MG63 (cell line): Measurements from ENCODE around the gene EVA1C. TPM values are rescaled to one million over a fixed set of nuclear protein-coding genes. Genes with fewer than 3 reads are reported as not detected.
A peak's percentile ranks its signal among the peaks of the same experiment; 100 is the strongest.
"Not testable (repeated sequence)": the region's sequence is repeated elsewhere in the genome, so short reads cannot be mapped to it uniquely, and the experiment has no call there.

Experiments used
- DNase-seq: peaks from one replicate; pipeline ENCODE4 v3.0.0-alpha.2; 2020
- H3K27me3 ChIP-seq: fragments of 250-450 bp; sonication (Bioruptor Pico); 2 replicates; pipeline ENCODE4 v1.5.1; 2020; ENCODE audit warnings: mild to moderate bottlenecking, moderate library complexity
- H3K36me3 ChIP-seq: fragments of 250-450 bp; sonication (Bioruptor Pico); 2 replicates; pipeline ENCODE4 v1.5.1; 2020; ENCODE audit warnings: mild to moderate bottlenecking, moderate library complexity
- H3K4me3 ChIP-seq: fragments of 250-450 bp; sonication (Bioruptor Pico); 2 replicates; pipeline ENCODE4 v1.5.1; 2020; ENCODE audit warnings: mild to moderate bottlenecking, moderate library complexity
- H3K9me3 ChIP-seq: fragments of 250-450 bp; sonication (Bioruptor Pico); 2 replicates; pipeline ENCODE4 v1.5.1; 2020; ENCODE audit warnings: mild to moderate bottlenecking, moderate library complexity
- total RNA-seq: library from RNA; depleted of rRNA; stranded (reverse); fragments of >200 nt; shearing (Covaris generic); gene quantifications from 2 replicates; pipeline ENCODE4 v1.2.3, GENCODE V29; 2014; ENCODE audit warnings: low replicate concordance; rRNA removed

Gene EVA1C
- total RNA-seq, result not detected in 2 replicates

DNA sequence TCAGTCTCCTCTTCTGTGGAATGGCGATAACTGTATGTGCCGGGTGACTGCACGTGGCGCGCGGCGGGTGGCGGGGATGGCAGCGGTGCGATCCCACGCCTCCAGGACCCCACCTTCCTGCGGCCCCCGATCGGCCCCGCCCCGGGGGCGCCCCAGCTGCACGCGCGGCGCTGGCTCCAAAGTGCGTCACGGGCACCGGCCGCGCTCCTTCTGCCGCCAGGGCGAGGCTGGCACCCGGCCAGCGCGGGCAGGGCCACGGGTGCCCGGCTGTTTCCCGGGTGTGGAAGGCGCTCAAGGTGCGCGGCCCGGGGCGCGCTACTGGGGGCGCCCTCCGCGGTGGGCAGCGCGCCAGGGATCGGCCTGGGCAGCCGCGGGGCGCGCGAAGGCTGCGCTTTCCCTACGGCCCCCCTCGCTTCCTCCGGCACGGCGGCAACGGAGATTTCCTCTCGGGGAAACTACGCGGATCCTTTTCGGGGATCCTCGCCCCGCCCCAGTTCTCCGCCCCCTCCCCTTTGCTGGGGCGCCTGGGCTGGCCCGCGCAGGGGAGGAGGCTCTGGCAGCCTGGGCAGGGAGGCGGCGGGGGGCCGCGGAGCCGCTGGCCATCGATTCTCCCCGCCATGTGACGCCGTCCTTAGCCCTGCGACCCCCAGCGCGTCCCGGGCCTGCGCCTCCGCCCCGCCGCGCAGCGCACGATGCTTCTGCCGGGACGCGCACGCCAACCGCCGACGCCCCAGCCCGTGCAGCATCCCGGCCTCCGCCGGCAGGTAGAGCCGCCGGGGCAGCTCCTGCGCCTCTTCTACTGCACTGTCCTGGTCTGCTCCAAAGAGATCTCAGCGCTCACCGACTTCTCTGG lies at the start of gene EVA1C:
Gene EVA1C (plus strand): TSS at position 545 of the 853 bp plus-strand sequence. CDS start 148 bp downstream, at position 693.
- DNase-seq, result peak; percentile 50
- no peaks in the 10 kb centered on the region for H3K9me3 ChIP-seq
- peak within 1 kb of the TSS; percentile 53 for H3K4me3 ChIP-seq
- no peaks in the 10 kb centered on the region for H3K36me3 ChIP-seq
- H3K27me3 ChIP-seq, result no peaks in the 10 kb centered on the region

DNA sequence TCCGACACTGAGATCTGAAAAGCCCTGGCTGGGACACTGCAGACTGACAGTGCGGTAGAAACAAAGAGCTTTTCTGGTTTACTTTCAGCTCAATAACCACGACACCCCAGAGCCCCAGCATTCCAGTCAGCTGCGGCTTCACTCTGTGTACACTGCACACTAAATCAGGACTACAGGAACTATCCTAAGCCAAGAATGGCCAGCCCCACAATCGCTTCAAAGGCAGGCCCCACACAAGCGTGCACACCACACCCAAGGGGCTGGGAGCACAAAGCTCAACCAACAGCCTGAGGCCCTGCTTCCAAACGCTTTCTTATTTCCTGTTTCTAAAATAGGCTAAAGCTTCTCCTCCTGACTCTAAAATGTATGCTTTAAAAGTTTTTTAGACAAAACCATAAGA lies 48.1 kb upstream of the EVA1C start:
- Histone ChIP-seq H3K27me3 (no peaks in the 10 kb centered on the region), H3K4me3 (no peak overlapping the region), H3K9me3 (no peaks in the 10 kb centered on the region), H3K36me3 (peaks cover 78% of the 10 kb centered on the region)
- DNase-seq, result no peak

- Histone ChIP-seq H3K4me3 (no peak overlapping the region), H3K36me3 (peaks cover 76% of the 10 kb centered on the region), H3K9me3 (no peaks in the 10 kb centered on the region), H3K27me3 (no peaks in the 10 kb centered on the region)
- no peak for DNase-seq
Measured at GRCh38 chr21:32364796-32365195, 47.7 kb upstream of the EVA1C start.

GRCh38 chr21:32366191-32366590 lies 46.3 kb upstream of the EVA1C start:
- no peak overlapping the region for H3K4me3 ChIP-seq

GRCh38 chr21:32367158-32367557 lies 45.3 kb upstream of the EVA1C start:
- H3K27me3 ChIP-seq, result no peaks in the 10 kb centered on the region
- H3K4me3 ChIP-seq, result no peak overlapping the region
- H3K9me3 ChIP-seq, result no peaks in the 10 kb centered on the region
- H3K36me3 ChIP-seq, result peaks cover 78% of the 10 kb centered on the region
- DNase-seq, result no peak

More at GRCh38 chr21:32366191-32366590, 46.3 kb upstream of the EVA1C start:
- H3K36me3 ChIP-seq, result peaks cover 76% of the 10 kb centered on the region
- H3K9me3 ChIP-seq, result no peaks in the 10 kb centered on the region
- DNase-seq, result no peak
- H3K27me3 ChIP-seq, result no peaks in the 10 kb centered on the region

GRCh38 chr21:32368386-32368785 lies 44.1 kb upstream of the EVA1C start:
- no peaks in the 10 kb centered on the region for H3K9me3 ChIP-seq
- H3K36me3 ChIP-seq, result peaks cover 83% of the 10 kb centered on the region
- H3K27me3 ChIP-seq, result no peaks in the 10 kb centered on the region
- no peak overlapping the region for H3K4me3 ChIP-seq
- no peak for DNase-seq

GRCh38 chr21:32368961-32369360 lies 43.5 kb upstream of the EVA1C start:
- not testable (repeated sequence) for H3K4me3 ChIP-seq, DNase-seq, H3K9me3 ChIP-seq, H3K27me3 ChIP-seq
- H3K36me3 ChIP-seq, result peaks cover 88% of the 10 kb centered on the region

DNA sequence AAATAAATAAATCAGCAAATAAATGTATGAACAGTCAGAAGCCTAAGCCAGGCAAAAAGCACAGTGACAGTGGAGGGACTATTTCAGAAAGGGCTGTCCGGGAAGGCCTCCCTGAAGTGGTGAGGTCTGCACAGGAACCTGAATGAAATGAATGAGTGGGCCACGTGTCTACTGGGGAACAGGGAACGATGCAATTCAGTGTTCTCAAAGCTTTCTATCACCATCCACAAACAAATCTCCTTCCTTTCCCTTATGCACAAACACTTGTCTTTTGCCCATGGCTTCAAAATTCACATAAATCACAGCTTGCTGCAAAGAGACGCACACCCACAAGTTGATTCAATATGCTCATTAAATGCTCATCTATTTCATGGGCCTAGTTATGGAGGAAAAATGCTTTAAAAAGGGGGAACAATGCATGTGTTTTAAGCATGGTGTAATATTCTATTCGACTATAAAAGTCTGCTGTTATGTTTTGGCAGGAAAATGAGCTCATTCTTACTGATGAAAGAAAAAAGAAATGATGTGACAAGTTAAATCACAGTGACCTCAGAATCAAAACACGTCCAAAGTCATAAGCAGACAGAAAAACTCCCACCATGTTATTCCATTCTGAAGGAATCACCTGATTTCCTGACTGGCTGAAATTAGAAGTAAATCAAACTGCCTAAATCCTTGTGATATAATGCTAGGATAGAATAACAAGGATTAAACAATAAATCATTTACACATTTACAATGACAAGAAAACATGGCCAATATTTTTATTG lies 41.3 kb upstream of the EVA1C start:
- no peak for DNase-seq

DNA sequence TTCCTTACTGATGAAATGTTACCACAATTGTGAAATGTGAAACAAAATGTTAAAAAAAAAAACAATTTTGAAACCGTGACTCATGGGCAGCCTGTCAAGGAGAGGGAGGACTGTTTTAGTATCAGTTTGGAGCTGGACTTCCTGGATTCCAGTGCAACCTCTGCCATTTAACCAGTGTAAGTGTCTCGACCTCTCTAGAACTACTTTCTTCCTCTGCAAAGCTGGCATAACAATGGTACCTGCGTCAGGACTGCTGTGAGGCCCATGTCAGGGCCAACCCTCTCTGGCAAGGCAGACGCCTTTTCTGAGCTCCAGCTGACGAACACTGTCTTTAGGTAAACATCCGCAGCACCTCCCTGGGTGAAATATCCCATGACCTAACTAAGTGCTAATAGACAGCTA lies 40.6 kb upstream of the EVA1C start:
- Histone ChIP-seq H3K36me3 (peaks cover 79% of the 10 kb centered on the region), H3K4me3 (no peak overlapping the region), H3K27me3 (no peaks in the 10 kb centered on the region), H3K9me3 (no peaks in the 10 kb centered on the region)
- DNase-seq, result no peak

More for the DNA sequence above, 41.3 kb upstream of the EVA1C start:
- no peaks in the 10 kb centered on the region for H3K27me3 ChIP-seq
- H3K9me3 ChIP-seq, result no peaks in the 10 kb centered on the region
- no peak overlapping the region for H3K4me3 ChIP-seq
- peaks cover 86% of the 10 kb centered on the region for H3K36me3 ChIP-seq

GRCh38 chr21:32372755-32373154 lies 39.8 kb upstream of the EVA1C start:
- Histone ChIP-seq H3K27me3 (no peaks in the 10 kb centered on the region), H3K9me3 (no peaks in the 10 kb centered on the region), H3K4me3 (no peak overlapping the region), H3K36me3 (peaks cover 75% of the 10 kb centered on the region)
- DNase-seq, result no peak

- Histone ChIP-seq H3K9me3 (no peaks in the 10 kb centered on the region), H3K4me3 (no peak overlapping the region), H3K36me3 (peaks cover 73% of the 10 kb centered on the region), H3K27me3 (no peaks in the 10 kb centered on the region)
- no peak for DNase-seq
Measured at GRCh38 chr21:32377506-32377905, 35.0 kb upstream of the EVA1C start.

DNA sequence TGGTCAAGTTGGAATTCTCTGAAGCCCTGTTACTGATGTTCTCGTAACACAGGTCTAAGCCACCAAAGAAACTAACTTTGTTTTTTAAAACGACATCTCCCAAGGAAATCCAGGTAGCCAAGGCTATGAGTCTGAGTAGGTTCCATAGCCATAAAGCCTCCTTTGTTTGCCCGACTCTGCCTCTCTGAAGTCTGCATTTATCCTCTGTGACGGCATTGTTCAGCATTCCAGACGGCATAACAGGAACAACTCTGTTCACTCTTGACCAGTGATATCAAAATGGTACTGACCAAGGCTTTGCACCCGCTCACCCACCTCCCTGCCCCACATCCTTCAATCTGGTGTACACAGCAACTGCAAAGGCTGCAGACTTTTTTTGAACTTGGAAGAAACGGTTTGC lies 34.5 kb upstream of the EVA1C start:
- H3K36me3 ChIP-seq, result peaks cover 76% of the 10 kb centered on the region
- H3K4me3 ChIP-seq, result no peak overlapping the region
- DNase-seq, result no peak
- no peaks in the 10 kb centered on the region for H3K27me3 ChIP-seq
- H3K9me3 ChIP-seq, result no peaks in the 10 kb centered on the region

GRCh38 chr21:32378956-32379355 lies 33.5 kb upstream of the EVA1C start:
- H3K9me3 ChIP-seq, result no peaks in the 10 kb centered on the region
- H3K27me3 ChIP-seq, result no peaks in the 10 kb centered on the region
- peaks cover 75% of the 10 kb centered on the region for H3K36me3 ChIP-seq
- DNase-seq, result no peak
- no peak overlapping the region for H3K4me3 ChIP-seq

DNA sequence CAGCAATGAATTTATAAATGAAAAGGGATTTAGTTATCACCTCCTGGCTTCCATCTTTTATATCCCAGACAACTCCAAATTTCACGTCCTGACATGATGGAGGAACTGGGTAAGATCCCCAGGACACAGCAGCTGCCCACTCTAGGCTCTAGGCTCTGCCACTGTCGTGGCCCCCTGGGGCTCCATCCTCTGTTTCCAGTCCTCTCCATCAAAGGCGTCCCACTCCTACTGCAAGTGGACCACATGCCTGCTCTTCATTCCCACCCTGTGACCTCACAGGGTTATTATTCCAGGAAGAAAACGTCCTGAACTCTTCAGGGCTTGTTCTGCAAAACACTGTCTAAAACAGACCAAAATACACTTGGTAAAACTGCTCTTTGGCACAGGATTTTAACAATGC lies 31.6 kb upstream of the EVA1C start:
- DNase-seq, result no peak
- H3K4me3 ChIP-seq, result no peak overlapping the region

GRCh38 chr21:32381571-32381970 lies 30.9 kb upstream of the EVA1C start:
- peaks cover 71% of the 10 kb centered on the region for H3K36me3 ChIP-seq
- no peaks in the 10 kb centered on the region for H3K27me3 ChIP-seq
- no peak for DNase-seq
- H3K4me3 ChIP-seq, result no peak overlapping the region
- no peaks in the 10 kb centered on the region for H3K9me3 ChIP-seq

More for the DNA sequence above, 31.6 kb upstream of the EVA1C start:
- peaks cover 72% of the 10 kb centered on the region for H3K36me3 ChIP-seq
- H3K9me3 ChIP-seq, result no peaks in the 10 kb centered on the region
- no peaks in the 10 kb centered on the region for H3K27me3 ChIP-seq

GRCh38 chr21:32382108-32382644 lies 30.3 kb upstream of the EVA1C start:
- no peak for DNase-seq
- Histone ChIP-seq H3K27me3 (no peaks in the 10 kb centered on the region), H3K9me3 (no peaks in the 10 kb centered on the region), H3K36me3 (peaks cover 69% of the 10 kb centered on the region), H3K4me3 (no peak overlapping the region)

GRCh38 chr21:32383812-32384211 lies 28.7 kb upstream of the EVA1C start:
- peaks cover 62% of the 10 kb centered on the region for H3K36me3 ChIP-seq
- no peak overlapping the region for H3K4me3 ChIP-seq
- H3K9me3 ChIP-seq, result no peaks in the 10 kb centered on the region
- no peak for DNase-seq
- H3K27me3 ChIP-seq, result no peaks in the 10 kb centered on the region
